Measurements from ENCODE around the gene LTBP3.

DNA sequence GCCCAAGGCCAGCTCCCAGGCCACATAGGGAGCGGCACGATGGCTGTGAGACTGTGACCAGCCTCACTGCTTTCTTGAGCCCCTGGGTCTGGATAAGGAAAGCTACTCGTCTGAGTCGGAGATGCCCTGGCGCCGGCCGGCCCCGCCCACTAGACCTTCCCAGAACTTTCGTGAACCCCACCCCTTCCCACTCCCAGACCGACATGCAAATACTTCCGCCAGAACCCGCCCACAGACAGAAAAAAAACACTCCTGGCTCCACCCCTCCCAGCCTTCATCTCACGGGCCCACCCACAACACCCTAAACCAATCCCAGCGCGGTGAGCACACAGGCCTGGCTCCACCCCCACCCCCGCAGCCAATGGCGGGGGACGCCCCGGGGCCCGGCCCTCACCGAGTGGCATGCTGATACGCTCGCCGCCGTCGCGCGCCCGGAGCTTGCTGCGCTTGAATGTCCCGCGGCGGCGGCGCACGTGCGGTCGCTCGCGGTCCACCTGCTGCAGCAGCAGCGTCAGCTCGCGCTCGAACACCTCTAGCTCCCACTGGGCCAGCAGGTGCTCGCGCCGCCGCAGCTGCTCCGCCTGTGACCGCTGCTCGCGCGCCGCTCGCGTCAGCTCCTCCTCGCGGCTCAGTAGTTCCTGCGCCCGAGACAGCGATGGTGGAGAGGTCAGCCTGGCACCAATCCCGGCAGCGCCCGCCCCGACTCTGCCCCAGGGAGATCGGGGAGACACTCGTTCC, 48.9 kb upstream of the LTBP3 start:
- TF ChIP-seq, protein P1, sequence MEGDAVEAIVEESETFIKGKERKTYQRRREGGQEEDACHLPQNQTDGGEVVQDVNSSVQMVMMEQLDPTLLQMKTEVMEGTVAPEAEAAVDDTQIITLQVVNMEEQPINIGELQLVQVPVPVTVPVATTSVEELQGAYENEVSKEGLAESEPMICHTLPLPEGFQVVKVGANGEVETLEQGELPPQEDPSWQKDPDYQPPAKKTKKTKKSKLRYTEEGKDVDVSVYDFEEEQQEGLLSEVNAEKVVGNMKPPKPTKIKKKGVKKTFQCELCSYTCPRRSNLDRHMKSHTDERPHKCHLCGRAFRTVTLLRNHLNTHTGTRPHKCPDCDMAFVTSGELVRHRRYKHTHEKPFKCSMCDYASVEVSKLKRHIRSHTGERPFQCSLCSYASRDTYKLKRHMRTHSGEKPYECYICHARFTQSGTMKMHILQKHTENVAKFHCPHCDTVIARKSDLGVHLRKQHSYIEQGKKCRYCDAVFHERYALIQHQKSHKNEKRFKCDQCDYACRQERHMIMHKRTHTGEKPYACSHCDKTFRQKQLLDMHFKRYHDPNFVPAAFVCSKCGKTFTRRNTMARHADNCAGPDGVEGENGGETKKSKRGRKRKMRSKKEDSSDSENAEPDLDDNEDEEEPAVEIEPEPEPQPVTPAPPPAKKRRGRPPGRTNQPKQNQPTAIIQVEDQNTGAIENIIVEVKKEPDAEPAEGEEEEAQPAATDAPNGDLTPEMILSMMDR (IDR thresholded peaks at IDR 0.05 in 2 of 3, conservative IDR thresholded peaks at IDR 0.05 in 1 of 3; ENCODE audit: insufficient read depth in 2 of 3, low read depth in 1 of 3, low read length in 3 of 3), result no peak
- no peak for TF ChIP-seq HEY1 (CRISPR knock-in tag; IDR thresholded peaks at IDR 0.05; ENCODE audit: borderline replicate concordance)
- no peak for TF ChIP-seq MEF2A (IDR thresholded peaks at IDR 0.05; ENCODE audit: control insufficient read depth, low read depth, low read length)
- TF ChIP-seq, protein P2, sequence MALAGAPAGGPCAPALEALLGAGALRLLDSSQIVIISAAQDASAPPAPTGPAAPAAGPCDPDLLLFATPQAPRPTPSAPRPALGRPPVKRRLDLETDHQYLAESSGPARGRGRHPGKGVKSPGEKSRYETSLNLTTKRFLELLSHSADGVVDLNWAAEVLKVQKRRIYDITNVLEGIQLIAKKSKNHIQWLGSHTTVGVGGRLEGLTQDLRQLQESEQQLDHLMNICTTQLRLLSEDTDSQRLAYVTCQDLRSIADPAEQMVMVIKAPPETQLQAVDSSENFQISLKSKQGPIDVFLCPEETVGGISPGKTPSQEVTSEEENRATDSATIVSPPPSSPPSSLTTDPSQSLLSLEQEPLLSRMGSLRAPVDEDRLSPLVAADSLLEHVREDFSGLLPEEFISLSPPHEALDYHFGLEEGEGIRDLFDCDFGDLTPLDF (CRISPR knock-in tag; IDR thresholded peaks at IDR 0.05), result no peak
- no peak for TF ChIP-seq CHD2 (IDR thresholded peaks at IDR 0.05; ENCODE audit: low read depth, low read length)
- no peak for TF ChIP-seq POLR2A (conservative IDR thresholded peaks at IDR 0.05)
- TF ChIP-seq, protein P3, sequence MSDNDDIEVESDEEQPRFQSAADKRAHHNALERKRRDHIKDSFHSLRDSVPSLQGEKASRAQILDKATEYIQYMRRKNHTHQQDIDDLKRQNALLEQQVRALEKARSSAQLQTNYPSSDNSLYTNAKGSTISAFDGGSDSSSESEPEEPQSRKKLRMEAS (CRISPR knock-in tag; IDR thresholded peaks at IDR 0.05), result no peak
- TF ChIP-seq, protein P4, sequence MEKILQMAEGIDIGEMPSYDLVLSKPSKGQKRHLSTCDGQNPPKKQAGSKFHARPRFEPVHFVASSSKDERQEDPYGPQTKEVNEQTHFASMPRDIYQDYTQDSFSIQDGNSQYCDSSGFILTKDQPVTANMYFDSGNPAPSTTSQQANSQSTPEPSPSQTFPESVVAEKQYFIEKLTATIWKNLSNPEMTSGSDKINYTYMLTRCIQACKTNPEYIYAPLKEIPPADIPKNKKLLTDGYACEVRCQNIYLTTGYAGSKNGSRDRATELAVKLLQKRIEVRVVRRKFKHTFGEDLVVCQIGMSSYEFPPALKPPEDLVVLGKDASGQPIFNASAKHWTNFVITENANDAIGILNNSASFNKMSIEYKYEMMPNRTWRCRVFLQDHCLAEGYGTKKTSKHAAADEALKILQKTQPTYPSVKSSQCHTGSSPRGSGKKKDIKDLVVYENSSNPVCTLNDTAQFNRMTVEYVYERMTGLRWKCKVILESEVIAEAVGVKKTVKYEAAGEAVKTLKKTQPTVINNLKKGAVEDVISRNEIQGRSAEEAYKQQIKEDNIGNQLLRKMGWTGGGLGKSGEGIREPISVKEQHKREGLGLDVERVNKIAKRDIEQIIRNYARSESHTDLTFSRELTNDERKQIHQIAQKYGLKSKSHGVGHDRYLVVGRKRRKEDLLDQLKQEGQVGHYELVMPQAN (IDR thresholded peaks at IDR 0.05; ENCODE audit: borderline replicate concordance), result no peak
- TF ChIP-seq KAT2B (IDR thresholded peaks at IDR 0.05; ENCODE audit: low read depth, low read length), result no peak
- TF ChIP-seq RNF2 (IDR thresholded peaks at IDR 0.05), result no peak
- TF ChIP-seq TEAD1 (CRISPR knock-in tag; IDR thresholded peaks at IDR 0.05), result no peak
